Gastrocnemius medialis (tissue), 4 donors: ENCODE measurements around the gene TNIK. TPM values are rescaled to one million over a fixed set of nuclear protein-coding genes. Genes with fewer than 3 reads are reported as not detected.

Experiments used
- ATAC-seq, 2 donors: fragments of 150-250 bp; one replicate each; pipeline ENCODE4 v1.9.1; 2016
- DNase-seq, 2 donors: peaks; one replicate each; pipeline ENCODE4 v3.0.0-alpha.2; 2019
- H3K27ac ChIP-seq, 4 donors: fragments of 200-600 bp; sonication (generic); 1 replicate in 1 of 4; 2 replicates in 3 of 4; pipeline ENCODE4 v1.5.1; 2016 to 2018; ENCODE audit warnings: mild to moderate bottlenecking in 2 of 4, moderate library complexity in 1 of 4
- H3K27me3 ChIP-seq, 3 donors: fragments of 200-600 bp; sonication (generic) in 2 of 3; 1 replicate in 1 of 3; 2 replicates in 2 of 3; pipeline versions ENCODE4 v1.5.1 to v1.6.0; 2016 to 2019; ENCODE audit warnings: mild to moderate bottlenecking in 1 of 3, moderate library complexity in 1 of 3
- H3K36me3 ChIP-seq, 2 donors: fragments of 200-600 bp; sonication (generic) in 1 of 2; one replicate each; pipeline ENCODE4 v1.5.1; 2017 to 2018
- H3K4me1 ChIP-seq, 2 donors: fragments of 200-600 bp; sonication (generic) in 1 of 2; one replicate each; pipeline ENCODE4 v1.5.1; 2016 to 2017; ENCODE audit warnings: mild to moderate bottlenecking in 2 of 2
- H3K4me3 ChIP-seq, 4 donors: fragments of 200-600 bp; sonication (generic) in 3 of 4; 1 replicate in 1 of 4; 2 replicates in 3 of 4; pipeline ENCODE4 v1.5.1; 2016 to 2019; ENCODE audit warnings: mild to moderate bottlenecking in 2 of 4
- H3K9me3 ChIP-seq, 3 donors: fragments of 200-600 bp; sonication (generic) in 2 of 3; 1 replicate in 1 of 3; 2 replicates in 2 of 3; pipeline ENCODE4 v1.5.1; 2016 to 2019
- CTCF ChIP-seq, 5 experiments: fragments of 450-650 bp in 3 of 5; fragments of 200-600 bp in 2 of 5; sonication (generic) in 2 of 5; IDR thresholded peaks in 4 of 5; conservative IDR thresholded peaks in 1 of 5; 1 replicate in 4 of 5; 2 replicates in 1 of 5; pipeline ENCODE4 v1.5.1; 2016 to 2019; ENCODE audit warnings: antibody characterized with exemption in 5 of 5, mild to moderate bottlenecking in 3 of 5, moderate library complexity in 3 of 5
- POLR2A ChIP-seq, 2 donors: fragments of 450-650 bp; IDR thresholded peaks; one replicate each; pipeline ENCODE4 v1.6.1; 2017; ENCODE audit warnings: antibody characterized with exemption in 2 of 2, mild to moderate bottlenecking in 2 of 2, moderate library complexity in 2 of 2
- in situ Hi-C, 4 donors: fragments of 200-750 bp; cut with MboI; loops; one replicate each; pipeline versions ENCODE4 v1.15.0 to v1.8.0; 2017; ENCODE audit warnings: low sequenced_read_pairs in 4 of 4
- intact Hi-C: fragments of 100-400 bp; cut with DNase I; formaldehyde crosslinking; loops from one replicate; pipeline ENCODE4 v1.15.1; 2023; ENCODE audit warnings: low total_unique reads
- total RNA-seq, 4 donors: library from RNA; depleted of rRNA; stranded (reverse); fragments of >200 nt; gene quantifications; one replicate each; pipeline versions ENCODE4 v1.1.0 to v1.2.3, GENCODE V29; 2016

The TNIK gene
- total RNA-seq, 4 donors from 2014 or later: 5.2 to 19.7 (median 10.6) TPM

GRCh38 chr3:171181907-171182690 lies 278.1 kb downstream of the TNIK start:
- Histone ChIP-seq H3K27ac (no peak overlapping the region), H3K9me3 (no peaks in the 10 kb centered on the region), H3K27me3 (no peaks in the 10 kb centered on the region), H3K36me3 (no peaks in the 10 kb centered on the region), H3K4me1 (peaks cover 22% of the 10 kb centered on the region in 2 donors), H3K4me3 (no peak overlapping the region)
- intact Hi-C loops (loop anchor here (10.0 kb wide), 1 partner anchor 653 kb away; no protein-coding TSS in a partner anchor), in situ Hi-C loops (loop anchor here in 3 of 4 donors (10.0 to 25.0 kb wide), 3 partner anchors 280 to 383 kb away; partner anchors contain the start of gene TNIK (in 3 of the 3))
- no peak for ATAC-seq
- DNase-seq: no peak
- no peak for TF ChIP-seq CTCF (IDR thresholded peaks at IDR 0.05 in 4 of 5, conservative IDR thresholded peaks at IDR 0.05 in 1 of 5)
- TF ChIP-seq POLR2A (IDR thresholded peaks at IDR 0.05): no peak

- no peak for DNase-seq
- H3K9me3 ChIP-seq: no peaks in the 10 kb centered on the region
- no peak overlapping the region for H3K4me3 ChIP-seq
- ATAC-seq: peak in 1 of 2 donors; percentile 37
- peaks cover 20 to 25% of the 10 kb centered on the region in 2 donors for H3K4me1 ChIP-seq
- peak overlapping the region; percentile 34 to 90 (median 64) for H3K27ac ChIP-seq
- in situ Hi-C loops: loop anchor here in 2 of 4 donors (25.0 kb wide), 1 partner anchor 284 kb away; the partner anchor contains the start of gene TNIK (in 2 of the 2)
- intact Hi-C loops: loop anchor here (5.0 kb wide), 1 partner anchor 154 kb away; no protein-coding TSS in a partner anchor
- H3K27me3 ChIP-seq: no peaks in the 10 kb centered on the region
- no peaks in the 10 kb centered on the region for H3K36me3 ChIP-seq
- TF ChIP-seq CTCF (IDR thresholded peaks at IDR 0.05 in 4 of 5, conservative IDR thresholded peaks at IDR 0.05 in 1 of 5) (no peak), POLR2A (IDR thresholded peaks at IDR 0.05) (no peak)
Measured at GRCh38 chr3:171178714-171179113, 281.5 kb downstream of the TNIK start.

GRCh38 chr3:171177553-171177952 lies 282.7 kb downstream of the TNIK start:
- Histone ChIP-seq H3K4me1 (peaks cover 20 to 25% of the 10 kb centered on the region in 2 donors), H3K36me3 (no peaks in the 10 kb centered on the region), H3K9me3 (no peaks in the 10 kb centered on the region), H3K4me3 (no peak overlapping the region), H3K27ac (peak overlapping the region; percentile 82 to 90 (median 82)), H3K27me3 (no peaks in the 10 kb centered on the region)
- intact Hi-C loops (loop anchor here (5.0 kb wide), 1 partner anchor 155 kb away; no protein-coding TSS in a partner anchor), in situ Hi-C loops (loop anchor here in 2 of 4 donors (25.0 kb wide), 1 partner anchor 285 kb away; the partner anchor contains the start of gene TNIK (in 2 of the 2))
- DNase-seq (no peak), ATAC-seq (no peak)
- TF ChIP-seq POLR2A (IDR thresholded peaks at IDR 0.05) (no peak), CTCF (IDR thresholded peaks at IDR 0.05 in 4 of 5, conservative IDR thresholded peaks at IDR 0.05 in 1 of 5) (no peak)

- H3K9me3 ChIP-seq: no peaks in the 10 kb centered on the region
- no peaks in the 10 kb centered on the region for H3K36me3 ChIP-seq
- ATAC-seq (no peak), DNase-seq (no peak)
- TF ChIP-seq POLR2A (IDR thresholded peaks at IDR 0.05) (no peak), CTCF (IDR thresholded peaks at IDR 0.05 in 4 of 5, conservative IDR thresholded peaks at IDR 0.05 in 1 of 5) (no peak)
- peak overlapping the region; percentile 82 to 90 (median 82) for H3K27ac ChIP-seq
- peaks cover 20 to 25% of the 10 kb centered on the region in 2 donors for H3K4me1 ChIP-seq
- intact Hi-C loops: loop anchor here (5.0 kb wide), 1 partner anchor 155 kb away; no protein-coding TSS in a partner anchor
- no peaks in the 10 kb centered on the region for H3K27me3 ChIP-seq
- H3K4me3 ChIP-seq: no peak overlapping the region
- in situ Hi-C loops: loop anchor here in 2 of 4 donors (25.0 kb wide), 1 partner anchor 285 kb away; the partner anchor contains the start of gene TNIK (in 2 of the 2)
Measured at GRCh38 chr3:171177056-171177455, 283.1 kb downstream of the TNIK start.
